HG03565 (cell line): Measurements from ENCODE around the gene PIAS4.
A peak's percentile ranks its signal among the peaks of the same experiment; 100 is the strongest.

ENCODE experiments used
- ATAC-seq: cut with Tn5 transposase; IDR thresholded peaks from one replicate; pipeline ENCODE4 v1.9.1; 2021; ENCODE audit warnings: mild to moderate bottlenecking, moderate library complexity; ENCODE audit not compliant: unreplicated experiment

Gene PIAS4

GRCh38 chr19:4054441-4055208, 47.1 kb downstream of the PIAS4 start:
- no peak for ATAC-seq

GRCh38 chr19:4055209-4055552, 47.6 kb downstream of the PIAS4 start:
- no peak for ATAC-seq

DNA sequence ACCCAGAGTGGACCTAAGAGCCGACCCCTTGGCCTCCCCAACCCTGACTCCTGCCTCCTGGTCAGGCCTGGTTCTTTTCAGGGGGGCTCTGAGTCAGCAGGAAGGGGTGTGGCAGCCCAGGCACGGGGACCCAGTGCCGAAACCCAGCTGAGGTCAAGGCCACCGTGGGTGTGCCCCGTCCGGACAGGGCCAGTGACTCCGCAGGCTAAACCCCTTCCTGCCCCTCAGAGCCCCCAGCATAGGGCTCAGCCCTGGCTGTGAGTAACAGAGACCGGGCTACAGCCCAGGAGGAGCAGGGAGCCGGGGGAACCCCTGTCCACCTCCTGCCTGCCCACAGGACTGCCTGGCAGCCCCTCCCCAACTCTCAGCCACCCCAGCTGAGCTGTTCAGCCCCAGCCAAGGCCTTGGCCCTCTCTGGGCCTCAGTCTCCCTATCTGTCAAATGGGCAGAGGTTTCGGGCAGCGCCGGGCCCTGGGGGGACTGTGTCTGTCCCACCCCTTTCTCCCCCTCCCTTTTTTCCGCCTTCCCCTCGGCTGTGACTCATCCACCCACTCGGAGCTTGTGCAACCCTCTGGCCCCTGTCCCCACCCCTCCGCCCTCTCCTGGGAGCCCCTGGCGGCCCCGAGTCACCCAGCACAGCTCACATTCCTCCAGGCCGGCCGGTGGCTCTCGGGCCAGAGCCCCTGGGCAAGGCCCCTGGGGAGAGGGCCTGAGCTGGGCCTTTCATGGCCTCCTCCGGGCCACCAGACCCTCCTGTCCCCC, 50.6 kb downstream of the PIAS4 start:
- ATAC-seq = no peak

- no peak for ATAC-seq
These were observed 51.3 kb downstream of the PIAS4 start for GRCh38 chr19:4058693-4059452.

DNA sequence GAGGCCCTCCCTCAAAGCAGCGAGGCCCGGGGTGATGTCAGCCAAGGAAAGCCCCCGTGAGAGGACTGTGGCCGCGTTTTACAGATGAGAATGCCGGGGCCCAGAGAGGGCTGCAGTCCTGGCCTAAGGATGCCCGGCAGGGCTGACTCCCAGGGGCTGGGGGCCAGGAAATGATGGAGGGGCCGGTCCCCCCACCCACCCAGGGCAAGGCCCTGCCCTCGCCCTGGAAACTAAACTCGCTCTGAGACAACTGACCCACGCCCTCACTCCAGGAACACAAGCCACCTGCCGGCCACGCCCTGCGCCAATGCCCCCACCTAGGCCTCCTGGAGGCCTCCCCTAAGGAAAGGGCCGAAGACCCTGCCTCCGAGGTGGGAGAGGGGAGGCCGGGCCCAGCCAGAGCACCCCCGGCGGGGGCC, 51.9 kb downstream of the PIAS4 start:
- ATAC-seq = no peak

DNA sequence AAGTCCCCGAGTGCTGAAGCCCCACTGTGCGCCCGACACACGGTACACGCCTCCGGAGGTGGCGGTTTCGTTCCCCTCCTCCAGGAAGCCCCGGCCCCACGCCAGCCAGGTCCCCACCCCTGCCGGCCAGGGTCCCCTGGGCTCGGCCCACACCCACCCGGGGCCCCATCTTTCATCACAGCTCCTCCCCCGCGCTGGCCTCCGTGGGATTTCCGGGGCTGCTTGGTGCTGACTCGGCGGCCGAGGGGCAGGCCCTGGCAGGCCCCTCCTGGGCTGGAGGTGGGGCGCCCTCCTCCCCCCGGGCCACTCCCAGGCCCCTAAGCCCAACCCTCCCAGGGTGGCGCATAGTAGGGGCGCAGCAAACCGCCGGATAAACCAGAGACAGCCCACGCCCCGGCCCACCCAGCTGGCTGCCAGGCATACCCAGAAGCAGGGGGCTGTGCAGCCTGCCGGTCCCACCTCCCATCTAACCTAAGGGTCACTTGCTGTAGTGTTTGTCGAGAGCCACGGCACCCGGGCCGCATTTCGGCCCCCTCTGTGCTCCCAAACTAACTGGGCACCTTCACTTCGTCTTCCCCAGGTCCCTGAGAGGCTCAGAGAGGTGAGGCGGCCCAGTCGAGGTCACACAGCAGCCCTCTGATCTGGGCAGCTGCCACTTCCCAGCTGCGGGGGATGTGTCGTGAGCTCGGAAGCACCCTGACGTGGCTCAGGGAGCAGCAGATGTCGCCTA, 52.5 kb downstream of the PIAS4 start:
- no peak for ATAC-seq

GRCh38 chr19:4060621-4061177, 53.2 kb downstream of the PIAS4 start:
- ATAC-seq = no peak

DNA sequence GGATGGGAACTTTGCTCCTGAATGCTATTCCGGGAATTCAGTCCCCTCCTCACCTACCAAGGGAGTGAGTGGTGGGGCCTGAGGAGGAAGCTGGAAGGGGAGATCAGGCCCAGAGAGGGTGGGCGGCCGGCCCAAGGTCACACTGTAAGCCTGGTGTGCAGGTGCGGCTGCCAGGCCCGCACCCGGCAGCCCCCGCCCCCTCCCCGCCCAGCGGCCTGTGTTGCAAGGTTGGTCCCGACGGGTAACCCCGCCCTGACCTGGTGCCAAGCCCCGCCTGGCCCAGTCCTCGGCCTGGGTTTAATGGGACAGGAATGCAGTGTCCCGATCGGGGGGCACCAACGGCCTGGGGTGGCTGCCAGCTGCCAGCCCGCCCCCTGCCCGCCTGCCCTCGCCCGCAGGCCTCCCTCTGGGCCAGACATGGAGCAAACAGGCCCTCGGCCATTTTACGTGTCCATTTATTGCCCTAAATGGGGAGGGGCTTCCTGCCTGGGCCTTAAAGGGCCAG, 53.7 kb downstream of the PIAS4 start:
- no peak for ATAC-seq

- ATAC-seq = no peak
These were observed 54.3 kb downstream of the PIAS4 start for GRCh38 chr19:4061683-4062418.

- ATAC-seq = no peak
These were observed 55.2 kb downstream of the PIAS4 start for GRCh38 chr19:4062419-4063368.

DNA sequence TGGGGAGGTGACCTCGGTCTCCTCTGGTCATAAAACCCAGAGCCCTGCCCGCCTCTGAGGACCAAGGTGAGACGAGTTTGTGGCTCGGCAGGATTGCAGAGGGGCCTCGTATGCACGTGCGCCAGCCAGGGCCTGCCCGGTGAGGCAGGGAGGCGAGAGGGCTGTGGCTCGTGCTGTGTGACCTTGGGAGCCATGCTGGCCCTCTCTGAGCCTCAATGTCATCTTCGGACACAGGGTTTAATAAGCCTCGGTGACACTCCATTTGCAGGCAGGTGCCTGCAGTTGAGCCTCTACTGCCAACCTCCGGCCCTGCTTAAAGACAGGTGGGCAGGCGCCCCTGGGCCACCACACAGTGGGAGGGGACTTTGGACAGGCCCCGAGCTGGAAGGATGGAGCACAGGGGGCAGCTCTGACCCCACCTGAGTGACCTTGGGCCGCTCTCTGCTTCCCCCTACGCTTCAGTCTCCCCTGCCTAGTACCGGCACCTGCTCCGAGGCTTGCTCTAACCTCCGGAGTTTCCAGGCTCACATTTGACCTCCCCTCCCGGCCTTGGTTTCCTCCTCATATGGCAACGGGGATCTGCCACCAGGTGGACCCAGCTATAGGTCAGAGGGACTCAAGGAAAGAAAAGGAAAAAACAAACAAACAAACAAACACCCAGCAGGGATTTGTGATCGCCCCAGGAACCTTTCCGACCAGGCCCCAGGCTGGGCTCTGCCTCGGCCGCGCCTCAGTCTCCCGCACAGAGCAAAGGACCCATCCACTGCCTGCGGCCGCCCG, 56.0 kb downstream of the PIAS4 start:
- ATAC-seq = no peak

GRCh38 chr19:4064149-4064495, 56.6 kb downstream of the PIAS4 start:
- no peak for ATAC-seq

- no peak for ATAC-seq
These were observed 57.1 kb downstream of the PIAS4 start for GRCh38 chr19:4064496-4065260.

DNA sequence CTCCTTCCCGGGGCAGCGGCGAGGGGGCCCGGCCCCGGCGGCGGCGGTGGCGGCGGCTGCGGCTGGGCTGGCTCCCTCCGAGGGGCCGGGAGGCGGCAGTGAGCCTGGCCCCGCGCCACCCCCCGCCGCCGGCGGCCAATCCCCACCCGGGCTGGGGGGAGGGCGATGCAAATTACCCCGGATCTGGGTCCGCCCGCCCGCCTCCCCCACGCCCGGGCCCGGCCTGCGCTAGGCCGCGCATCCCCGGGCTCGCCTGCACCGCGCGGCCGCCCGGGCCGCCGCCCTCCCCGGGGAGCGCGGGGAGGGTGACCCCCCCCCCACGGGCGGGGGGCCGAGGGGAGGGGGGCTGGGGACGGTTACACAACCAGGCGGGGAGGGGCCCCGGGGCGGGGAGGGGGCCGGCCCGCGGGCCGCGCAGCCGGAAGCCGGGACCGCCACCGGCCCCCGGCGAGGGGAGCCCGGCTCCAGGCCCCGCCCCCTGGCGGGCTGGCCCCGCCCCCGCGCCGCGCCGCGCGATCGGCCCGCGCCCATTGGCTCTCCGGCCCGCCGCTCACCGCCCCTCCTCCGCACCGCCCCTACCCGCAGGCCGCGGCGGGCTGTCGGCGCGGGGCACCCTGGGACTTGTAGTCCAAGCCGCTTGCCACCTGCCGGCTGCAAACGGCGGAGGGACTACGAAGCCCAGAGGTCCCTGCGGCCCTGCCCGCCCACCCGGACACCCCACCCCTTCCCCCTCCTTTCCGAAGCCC, 58.1 kb downstream of the PIAS4 start:
- ATAC-seq = peak; percentile 59

- no peak for ATAC-seq
These were observed 58.7 kb downstream of the PIAS4 start for GRCh38 chr19:4066176-4066606.

- no peak for ATAC-seq
These were observed 59.3 kb downstream of the PIAS4 start, which contains the start of gene ZBTB7A for GRCh38 chr19:4066682-4067395. TSS of gene ZBTB7A (minus strand) at chr19:4066899. CDS start at chr19:4055232, 11,667 bp downstream.
